CD4-positive, alpha-beta T cell treated with Interleukin-15 for 1 hour (primary cell): ENCODE data around the gene ITGA7.

Source experiments
- DNase-seq: peaks from one replicate; pipeline ENCODE4 v3.0.0-alpha.2; 2020

Gene ITGA7

DNA sequence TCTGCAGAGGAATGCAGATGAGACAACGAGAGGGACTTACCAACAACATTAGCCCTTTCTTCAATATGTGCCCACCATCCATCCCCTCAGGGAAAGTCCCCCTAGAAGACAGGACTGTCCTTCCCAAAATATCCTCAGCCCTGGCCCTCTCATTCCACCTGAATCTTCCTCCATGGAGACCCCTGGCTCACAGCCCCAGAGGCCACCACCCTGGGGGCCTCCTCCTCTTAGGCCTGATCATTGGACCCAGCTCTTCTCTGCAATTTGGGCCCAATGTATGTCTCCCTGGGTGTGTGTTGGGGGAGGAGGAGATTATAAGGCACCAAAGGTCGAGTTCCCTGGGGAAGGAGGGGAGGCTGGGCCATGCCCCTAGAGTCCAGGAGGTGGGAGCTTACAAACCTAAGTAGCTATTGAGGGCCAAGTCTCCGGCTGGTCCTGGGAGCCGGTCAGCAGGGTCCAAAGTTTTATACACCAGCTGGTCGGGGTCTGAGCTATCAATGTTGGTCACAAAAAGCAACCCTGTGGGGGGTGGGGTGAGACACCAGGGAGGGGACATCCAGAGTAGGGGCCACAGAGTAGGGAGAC, 8.1 kb downstream of the ITGA7 start:
- no peak for DNase-seq

DNA sequence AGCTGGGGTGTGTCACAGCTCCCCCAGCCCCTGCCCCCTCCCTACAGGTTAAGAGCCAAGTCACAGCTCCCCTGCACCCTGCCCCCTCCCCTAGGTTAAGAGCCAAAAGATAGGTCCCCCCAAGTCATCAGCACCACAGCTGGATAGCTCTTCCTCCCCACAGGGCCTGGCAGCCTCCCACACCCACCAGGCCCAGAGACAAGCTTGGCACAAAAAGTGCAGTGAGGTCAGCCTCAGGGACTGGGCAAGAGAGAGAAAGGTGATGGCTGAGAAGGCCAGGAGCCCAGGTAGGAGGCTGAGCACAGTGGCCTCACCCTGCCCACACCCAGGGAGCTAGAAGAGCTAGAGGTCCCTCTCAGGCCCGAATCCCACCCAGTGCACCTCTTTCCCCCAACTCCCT, 8.7 kb downstream of the ITGA7 start:
- DNase-seq = no peak

DNA sequence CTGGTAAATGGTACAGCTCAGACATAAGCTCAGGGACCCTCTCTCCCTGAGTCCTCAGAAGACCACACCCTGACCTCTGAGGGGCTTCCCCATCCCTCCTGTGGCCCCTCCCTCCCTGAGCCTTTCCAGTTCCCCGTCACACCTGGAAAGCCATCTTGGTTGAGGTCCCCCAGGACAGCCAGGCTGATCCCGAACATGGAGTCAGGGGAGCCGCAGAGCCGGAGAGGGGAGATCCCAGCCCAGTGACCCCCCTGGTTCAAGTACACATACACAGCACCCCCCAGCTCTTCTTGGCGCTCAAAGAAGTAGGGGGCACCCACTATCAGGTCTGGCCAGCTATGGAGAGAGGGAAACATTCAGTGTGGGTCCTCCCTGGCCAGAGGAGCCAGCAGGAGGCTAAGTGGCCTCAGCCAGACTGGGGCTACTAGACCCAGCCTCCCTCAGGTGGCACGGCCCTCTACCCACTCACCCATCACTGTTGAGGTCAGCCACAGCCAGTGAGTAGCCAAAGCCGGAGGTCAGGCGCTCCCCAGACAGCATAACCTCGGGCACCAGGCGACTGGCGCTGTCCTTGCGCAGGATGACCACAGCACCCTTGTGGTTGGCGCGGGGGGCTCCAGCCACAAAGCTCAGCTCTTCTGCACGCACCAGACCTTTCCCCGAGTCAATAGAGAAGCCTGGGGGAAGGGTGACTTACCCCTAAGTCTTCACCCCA, 9.3 kb downstream of the ITGA7 start:
- no peak for DNase-seq

DNA sequence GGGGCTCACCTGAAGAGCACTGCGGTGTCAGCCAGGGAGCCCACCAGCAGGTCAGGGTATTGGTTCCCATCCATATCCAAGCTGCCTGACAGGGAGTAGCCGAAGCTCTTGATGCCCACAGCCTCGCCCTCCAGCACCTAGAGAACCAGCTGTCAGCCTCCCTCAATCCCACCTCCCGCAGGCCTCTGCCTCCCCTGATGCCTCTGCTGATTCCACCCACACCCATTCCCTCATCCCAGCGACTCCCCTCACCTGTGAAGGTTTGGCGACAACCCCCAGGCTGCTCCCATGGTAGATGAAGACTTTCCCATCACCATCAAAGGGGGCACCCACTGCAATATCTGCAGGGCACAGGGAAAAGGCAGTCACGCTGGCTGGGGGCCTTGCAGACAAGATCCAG, 10.0 kb downstream of the ITGA7 start:
- no peak for DNase-seq

DNA sequence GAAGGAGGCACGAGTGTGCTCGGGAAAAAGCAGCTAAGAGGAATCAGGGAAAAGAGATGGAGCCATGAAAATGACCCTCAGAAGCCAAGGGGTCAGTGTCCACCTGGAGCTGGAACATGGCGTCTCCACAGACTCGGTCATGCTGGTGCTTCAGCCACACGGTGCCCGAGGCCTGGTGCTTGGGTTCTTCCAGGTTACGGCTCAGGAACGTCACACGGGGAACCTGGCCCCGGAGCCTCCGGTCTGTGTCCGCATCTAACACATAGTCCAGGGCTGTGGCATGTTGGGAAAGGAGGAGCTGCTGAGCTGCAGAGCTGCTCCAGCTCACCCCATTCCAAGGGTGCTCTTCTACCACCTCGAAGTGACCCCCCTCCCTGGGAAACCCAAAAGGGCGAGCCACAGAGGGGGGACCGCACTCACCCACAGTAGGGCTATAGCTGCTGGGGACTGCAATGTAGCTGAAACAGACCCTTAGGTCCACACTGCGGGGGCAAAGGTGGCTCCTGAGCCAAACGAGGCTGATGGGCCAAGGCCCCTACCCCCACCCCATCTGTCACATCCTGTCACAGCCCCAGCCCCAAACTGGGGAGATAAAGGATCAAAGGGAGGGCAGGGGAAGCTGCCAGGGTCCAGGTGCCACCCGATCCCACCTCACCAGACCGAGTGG, 10.8 kb downstream of the ITGA7 start:
- no peak for DNase-seq

DNA sequence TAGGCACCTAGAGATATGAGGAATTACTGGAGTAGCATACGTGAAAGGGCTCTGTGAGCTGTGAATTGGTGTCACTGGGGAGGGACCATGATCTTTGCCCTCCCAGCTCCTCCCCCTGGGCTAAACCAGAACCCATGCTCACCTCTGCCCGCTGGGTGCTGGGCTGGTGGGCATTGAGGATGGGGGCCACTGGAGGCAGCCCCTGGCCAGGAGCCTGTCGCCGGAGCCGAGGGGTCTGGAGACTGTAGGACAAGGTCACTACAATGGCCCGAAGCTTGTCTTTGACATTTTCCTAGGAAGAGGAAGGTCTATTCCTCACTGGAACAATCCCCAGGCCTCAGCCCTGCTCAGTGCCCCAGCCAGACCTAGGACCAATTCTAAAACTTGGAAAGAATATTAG, 11.6 kb downstream of the ITGA7 start:
- DNase-seq = no peak

DNA sequence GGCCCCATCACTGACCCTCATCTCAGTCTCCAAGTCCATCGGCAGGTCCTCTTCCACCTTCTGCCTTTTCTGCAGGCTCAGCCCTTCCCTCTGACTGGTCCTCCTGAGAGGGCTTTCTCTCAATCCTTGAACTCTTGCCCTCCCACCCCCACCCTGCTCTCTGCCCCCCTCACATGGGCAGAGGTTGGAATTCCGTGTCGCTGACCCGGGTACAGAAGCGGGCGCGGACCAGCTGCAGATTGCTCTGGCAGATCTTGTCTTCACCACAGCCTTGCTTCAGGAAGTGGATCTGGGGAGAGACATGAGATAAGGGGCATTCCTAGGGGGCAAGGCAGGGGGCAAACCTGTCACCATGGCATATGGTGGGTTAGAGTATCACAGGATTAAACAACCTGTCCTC, 12.4 kb downstream of the ITGA7 start:
- no peak for DNase-seq

DNA sequence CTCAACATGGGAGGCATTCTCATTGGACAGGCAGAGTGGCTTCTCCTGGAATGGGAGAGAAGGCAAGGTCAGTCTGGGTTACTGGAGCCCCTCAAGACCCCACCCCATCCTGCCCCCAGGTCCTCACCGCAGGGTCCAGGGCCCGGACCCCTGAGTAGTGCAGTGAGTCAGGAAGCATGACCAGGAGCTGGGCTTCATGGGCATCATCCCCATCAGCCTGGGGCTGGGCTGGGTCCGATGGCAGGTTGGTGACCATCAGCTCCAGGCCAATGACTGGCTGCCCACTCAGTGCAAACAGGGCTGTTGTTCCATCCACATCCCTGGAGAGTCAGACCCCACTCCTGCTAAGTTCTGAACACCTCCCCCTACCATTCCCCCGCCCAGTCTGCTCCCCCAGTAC, 13.1 kb downstream of the ITGA7 start:
- no peak for DNase-seq

DNA sequence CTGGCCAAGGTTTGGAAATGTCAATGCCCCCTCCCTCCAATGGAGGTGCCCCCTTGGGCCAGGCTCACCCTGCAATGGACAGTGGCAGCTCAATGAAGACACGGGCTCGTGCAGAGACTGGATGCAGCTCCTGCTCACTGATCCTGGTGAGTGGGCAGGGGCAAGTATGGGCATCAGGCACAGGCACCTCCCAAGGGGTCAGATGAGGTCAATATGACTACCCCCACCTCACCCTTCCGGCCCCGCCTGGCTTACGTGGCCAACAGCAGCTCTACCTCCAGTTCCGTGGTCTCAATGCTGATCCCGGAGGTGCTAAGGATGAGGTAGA, 13.6 kb downstream of the ITGA7 start:
- no peak for DNase-seq

DNA sequence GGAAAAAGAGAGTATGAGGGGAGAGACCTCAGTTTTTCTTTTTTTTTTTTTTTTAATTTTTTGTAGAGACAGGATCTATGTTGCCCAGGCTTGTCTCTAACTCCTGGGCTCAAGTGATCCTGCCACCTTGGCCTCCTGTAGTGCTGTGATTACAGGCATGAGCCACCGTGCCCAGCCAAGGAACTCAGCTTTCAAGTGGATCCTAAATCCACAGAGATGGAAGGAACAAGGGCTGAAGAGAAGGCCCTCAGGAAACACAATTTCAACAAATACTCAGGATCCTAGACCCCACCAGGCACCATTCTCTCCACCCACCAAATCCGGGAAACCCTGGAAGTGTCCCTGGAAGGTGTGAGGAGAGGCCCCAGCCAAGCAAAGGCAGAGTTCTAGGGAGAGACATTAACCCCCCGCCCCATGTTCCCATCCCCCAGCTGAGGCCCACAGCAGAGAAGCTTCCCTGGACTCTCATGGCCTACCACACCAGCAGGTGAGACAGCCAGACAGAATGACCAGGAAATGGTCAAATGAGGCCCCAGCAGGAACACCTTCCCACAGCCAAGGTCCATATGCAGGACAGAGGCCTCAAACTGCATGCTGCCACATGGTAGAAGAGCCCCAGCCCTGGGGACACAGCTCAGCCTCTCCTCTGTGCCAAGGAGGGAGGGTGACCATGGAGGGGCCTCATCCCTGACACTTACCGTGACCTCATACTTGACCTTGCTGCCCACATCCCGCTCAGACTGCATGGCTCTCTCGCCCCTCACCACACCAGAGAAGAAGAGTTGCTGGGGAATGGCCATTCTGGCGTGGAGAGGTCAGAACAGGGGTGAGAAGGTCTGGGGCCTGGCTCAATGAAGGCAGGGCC, 14.1 kb downstream of the ITGA7 start:
- no peak for DNase-seq

DNA sequence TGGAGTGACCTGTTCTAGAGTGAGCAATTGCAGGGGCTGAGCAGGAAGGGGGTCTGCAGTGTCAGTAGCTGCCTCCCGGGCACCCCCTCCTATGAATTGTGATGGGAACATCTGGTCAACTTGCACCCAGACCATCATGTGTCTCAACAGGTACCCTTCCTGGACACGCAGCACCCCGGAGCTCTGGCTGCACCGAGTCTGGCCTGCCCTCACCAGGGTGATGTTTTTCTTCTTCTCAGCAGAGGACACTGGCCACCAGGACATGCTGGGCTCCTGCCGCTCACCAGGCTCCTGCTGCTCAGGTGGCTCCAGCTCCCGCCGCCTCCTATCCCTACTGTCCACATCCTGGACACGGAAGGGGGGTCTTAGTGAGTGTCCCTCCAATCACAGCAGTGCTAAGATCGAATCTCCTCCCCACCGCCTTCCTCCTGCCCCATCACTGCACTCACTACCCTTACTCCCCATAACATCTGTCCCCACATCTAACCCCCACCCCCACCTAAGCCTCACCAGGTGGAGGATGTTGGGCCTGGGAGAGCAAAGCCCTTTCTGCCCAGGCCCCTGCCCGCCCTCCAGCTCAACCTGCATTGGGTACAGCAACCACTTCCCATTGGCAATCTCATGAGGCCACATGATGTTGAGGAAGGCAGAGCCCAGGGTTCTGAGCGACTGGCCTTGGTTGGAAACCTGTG, 14.9 kb downstream of the ITGA7 start:
- DNase-seq = no peak

DNA sequence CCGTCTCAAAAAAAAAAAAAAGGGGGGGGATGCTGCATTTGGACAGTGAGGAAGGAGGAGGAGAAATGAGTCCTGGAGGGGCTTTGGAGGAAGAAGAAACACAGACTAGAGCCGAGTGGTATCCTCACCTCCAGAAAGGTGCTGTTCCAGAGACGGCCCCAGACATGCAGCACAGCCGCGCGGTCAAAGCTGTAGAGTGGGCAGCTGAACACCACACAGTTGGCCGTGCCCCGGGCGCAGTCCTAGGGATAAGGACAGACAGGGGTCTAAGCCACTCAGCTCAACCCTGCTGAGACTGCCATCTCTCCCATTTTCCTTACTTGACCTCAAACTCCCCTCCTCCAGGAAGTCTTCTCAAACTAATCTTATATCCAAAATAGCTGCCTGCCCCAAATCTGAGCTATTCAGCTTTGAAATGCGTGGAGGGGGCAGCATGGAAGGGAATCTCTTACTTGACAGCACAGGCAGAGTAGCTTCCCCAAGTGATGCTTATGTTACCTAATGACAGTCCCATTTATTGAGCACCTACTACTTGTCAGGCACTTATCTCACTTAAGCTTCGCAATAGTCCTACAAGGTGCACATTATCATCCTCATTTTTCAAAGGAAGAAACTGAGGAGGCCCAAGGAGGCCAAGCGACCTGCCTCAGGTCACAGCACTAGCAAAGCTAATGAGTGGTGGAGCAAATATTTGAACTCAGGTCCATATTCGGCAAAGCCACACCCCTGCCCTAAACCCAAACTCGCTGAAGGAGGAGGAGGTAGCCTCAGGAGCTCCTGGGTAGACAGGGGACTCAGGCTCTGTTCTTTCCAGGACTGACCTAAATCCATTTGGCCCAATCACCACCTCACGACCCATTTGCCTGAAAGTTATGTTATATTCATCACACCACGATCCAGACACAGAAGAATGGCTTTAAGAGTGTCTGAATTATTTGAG, 18.7 kb downstream of the ITGA7 start:
- DNase-seq = no peak

DNA sequence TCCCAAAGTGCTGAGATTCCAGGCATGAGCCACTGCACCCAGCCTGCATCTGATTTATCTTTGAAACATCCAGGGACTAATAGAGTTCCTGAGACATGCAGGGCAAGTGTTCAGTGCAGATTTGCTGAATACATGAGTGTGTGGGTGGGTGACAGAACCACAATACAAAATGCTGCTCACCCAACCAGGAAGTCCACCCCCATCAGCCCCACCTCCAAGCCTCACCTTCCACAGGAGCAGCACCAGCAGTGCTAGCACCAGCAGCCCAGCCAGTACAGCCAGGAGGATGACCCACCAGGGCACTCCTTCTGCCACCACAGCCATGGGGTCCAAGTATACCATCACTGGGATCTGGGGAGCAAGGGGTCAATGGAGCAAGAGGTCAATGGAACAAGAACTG, 20.0 kb downstream of the ITGA7 start:
- DNase-seq = no peak

DNA sequence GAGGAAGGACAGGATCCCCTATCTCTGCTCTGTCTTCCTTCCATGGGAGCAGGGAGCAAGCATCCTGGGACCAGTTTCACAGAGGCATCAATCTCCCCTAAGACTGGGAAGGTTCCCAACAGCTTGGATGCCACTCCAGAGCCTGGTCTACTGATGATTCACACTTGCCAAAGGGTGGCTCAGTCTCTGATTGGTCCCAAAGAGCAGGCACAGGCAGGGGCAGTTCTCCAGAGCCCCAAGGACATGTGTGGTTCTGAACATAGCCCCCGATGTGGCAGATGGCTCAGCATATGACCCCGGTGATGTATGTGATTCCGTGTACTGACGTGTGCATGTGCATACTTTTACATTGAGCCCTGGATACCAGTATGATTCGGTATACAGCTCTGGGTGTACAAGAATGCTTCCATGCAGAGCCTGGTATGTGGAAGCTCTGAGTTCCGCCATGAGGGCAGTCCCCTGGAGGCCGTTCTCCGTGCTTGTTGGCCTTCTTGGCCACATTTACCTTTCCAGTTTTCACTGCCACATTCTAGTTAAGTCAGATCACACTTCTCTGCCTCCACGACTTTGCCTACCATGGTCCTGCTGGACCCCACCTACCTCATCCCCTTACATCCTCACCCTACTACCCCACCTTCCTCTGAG, 21.2 kb downstream of the ITGA7 start:
- no peak for DNase-seq

DNA sequence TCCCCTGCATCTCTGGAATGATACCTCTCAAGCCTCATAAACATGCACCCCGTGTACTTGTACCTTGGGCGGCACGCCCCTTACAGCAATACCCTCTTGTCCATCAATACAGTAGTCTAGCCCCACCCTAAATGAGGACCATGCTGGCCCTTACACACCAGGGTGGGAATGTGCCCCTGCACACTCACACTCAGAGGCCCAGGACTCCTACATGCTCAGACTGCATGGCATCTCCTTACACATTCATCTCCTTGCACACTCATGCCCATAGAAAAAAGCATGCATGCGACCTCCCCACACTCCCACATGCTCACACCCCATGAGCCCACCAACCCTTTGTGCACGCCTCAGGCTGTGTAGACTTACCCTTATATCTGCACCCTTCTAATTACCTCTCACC, 22.0 kb downstream of the ITGA7 start:
- no peak for DNase-seq

DNA sequence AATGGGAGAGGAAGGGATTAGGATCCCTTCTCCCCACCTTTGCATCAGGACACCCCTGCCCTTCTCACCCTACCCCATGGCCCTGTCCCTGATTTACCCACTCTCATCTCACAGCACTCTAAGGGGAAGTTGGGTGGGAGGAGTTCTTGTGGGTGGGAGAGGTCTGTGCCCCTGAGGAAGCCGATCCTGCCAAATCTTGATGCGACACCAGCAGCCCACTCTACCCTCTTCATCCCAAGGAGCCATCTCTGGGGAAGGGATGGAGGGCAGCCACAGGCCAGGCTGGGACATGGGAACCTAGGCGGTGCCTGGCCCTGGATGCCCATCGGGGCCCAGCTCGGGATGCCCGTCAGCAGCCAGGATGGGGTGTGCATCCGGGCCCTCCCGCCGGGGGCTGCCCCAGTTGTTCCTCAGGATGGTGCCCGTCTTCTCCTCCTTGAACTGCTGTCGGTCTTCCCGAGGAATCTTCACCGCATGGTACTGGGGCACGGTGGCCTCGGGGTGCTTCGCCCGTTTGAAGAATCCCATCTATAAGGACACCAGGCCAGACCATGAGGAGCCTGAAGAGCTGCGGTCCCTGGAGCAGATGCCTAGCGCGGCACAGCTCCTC, 22.8 kb downstream of the ITGA7 start:
- no peak for DNase-seq

DNA sequence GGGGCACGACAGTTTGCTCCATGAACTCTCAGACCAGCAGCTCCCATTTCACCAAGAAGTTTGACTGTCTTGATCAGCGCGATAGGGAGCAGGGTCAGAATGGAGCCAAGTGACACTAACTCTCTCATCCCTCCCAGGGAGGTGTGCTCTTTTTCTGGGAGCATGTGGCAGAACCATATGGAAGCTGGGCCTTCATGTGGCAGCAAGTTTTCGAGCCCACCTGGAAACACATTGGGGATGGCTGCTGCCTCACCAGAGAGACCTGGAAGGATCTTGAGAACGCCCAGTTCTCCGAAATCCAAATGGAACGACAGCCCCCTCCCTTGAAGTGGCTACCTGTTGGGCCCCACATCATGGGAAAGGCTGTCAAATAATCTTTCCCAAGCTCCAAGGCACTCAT, 24.0 kb downstream of the ITGA7 start:
- DNase-seq = no peak

DNA sequence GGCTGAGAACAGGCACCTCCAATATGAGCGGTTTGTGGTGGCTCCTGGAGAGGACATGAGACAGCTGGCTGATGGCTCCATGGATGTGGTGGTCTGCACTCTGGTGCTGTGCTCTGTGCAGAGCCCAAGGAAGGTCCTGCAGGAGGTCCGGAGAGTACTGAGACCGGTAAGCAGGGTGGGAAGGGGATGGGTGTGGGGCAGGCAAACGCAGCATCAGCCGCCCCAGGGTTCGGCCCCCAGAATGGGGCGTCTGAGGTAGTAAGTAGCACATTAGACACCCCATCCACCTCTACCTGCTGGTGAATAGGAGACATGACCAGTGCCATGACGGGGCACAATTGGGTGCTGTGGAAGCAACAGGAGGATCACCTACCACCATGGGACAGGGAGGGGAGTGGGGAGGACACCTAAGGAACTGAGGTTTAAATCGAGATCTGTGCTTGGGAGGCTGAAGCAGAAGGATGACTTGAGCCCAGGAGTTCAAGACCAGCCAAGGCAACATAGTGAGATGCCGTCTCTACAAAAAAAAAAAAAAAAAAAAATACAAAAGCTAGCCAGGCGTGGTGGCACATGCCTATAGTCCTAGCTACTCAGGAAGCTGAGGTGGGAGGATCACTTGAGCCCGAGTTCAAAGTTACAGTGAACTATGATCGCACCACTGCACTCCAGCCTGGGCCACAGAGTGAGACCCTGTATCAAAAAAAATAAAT, 25.5 kb downstream of the ITGA7 start:
- no peak for DNase-seq

DNA sequence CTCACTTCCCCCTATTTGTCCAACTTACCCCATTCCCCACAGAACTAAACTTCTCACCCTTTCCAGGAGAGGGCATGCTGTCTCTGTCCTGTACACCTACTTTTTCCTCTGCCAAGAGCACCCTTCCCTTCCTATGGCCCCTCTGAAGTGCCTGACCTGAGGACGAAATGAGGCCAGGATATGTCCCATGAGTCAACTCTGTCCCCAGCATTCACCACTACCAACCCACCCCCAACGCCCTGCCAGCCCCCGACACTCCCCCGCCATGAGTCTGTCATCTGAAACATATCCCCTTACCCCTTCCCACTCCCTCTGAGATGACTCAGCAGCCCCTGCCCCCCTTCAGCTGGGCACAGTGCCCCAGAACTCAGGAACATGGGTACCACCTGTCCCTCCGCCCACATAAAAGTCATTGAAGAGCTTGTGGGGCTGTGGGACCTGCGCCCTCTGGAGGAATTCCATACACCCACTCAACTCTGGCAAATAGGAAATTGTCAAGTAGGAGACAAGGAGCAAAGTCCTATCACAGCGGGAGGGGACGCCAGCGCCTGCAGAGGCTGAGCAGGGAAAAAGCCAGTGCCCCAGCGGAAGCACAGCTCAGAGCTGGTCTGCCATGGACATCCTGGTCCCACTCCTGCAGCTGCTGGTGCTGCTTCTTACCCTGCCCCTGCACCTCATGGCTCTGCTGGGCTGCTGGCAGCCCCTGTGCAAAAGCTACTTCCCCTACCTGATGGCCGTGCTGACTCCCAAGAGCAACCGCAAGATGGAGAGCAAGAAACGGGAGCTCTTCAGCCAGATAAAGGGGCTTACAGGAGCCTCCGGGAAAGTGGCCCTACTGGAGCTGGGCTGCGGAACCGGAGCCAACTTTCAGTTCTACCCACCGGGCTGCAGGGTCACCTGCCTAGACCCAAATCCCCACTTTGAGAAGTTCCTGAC, 26.3 kb downstream of the ITGA7 start:
- no peak for DNase-seq
